Neutrophil (primary cell): ENCODE results near the gene TRPM7.
A peak's percentile ranks its signal among the peaks of the same experiment; 100 is the strongest.

ENCODE experiments used
- H3K27ac ChIP-seq: fragments of 200-600 bp; sonication (generic); 2 replicates; pipeline ENCODE4 v1.5.1; 2016; ENCODE audit warnings: mild to moderate bottlenecking, moderate library complexity
- H3K27me3 ChIP-seq: fragments of 200-600 bp; sonication (generic); 2 replicates; pipeline ENCODE4 v1.6.0; 2016; ENCODE audit warnings: mild to moderate bottlenecking
- H3K36me3 ChIP-seq: fragments of 200-600 bp; sonication (generic); 2 replicates; pipeline ENCODE4 v1.5.1; 2017
- H3K4me1 ChIP-seq, 2 experiments: fragments of 200-600 bp in 1 of 2; sonication (generic) in 1 of 2; 1 replicate in 1 of 2; 2 replicates in 1 of 2; pipeline versions ENCODE4 v1.5.1 to v1.6.1; 2013 to 2016; ENCODE audit warnings: low read depth in 1 of 2, low read length in 1 of 2, mild to moderate bottlenecking in 1 of 2, moderate library complexity in 1 of 2; ENCODE audit not compliant: control insufficient read depth in 1 of 2, insufficient read depth in 1 of 2
- H3K4me3 ChIP-seq, 2 experiments: fragments of 200-600 bp in 1 of 2; sonication (generic) in 1 of 2; 1 replicate in 1 of 2; 2 replicates in 1 of 2; pipeline ENCODE4 v1.5.1; 2013 to 2016; ENCODE audit warnings: low read depth in 1 of 2, low read length in 1 of 2, mild to moderate bottlenecking in 1 of 2, moderate library complexity in 1 of 2
- H3K9me3 ChIP-seq: fragments of 200-600 bp; sonication (generic); 2 replicates; pipeline ENCODE4 v1.5.1; 2016
- CTCF ChIP-seq: fragments of 200-600 bp; sonication (generic); IDR thresholded peaks from 2 replicates; pipeline ENCODE4 v1.5.1; 2016; ENCODE audit warnings: antibody characterized with exemption

The TRPM7 gene

GRCh38 chr15:50681467-50681866 is 5.1 kb downstream of the TRPM7 start:
- peaks cover 8 to 9% of the 10 kb centered on the region in 2 experiments for H3K4me1 ChIP-seq

GRCh38 chr15:50676799-50677483 is 9.7 kb downstream of the TRPM7 start:
- no peaks in the 10 kb centered on the region for H3K9me3 ChIP-seq
- no peaks in the 10 kb centered on the region for H3K27me3 ChIP-seq
- no peaks in the 10 kb centered on the region for H3K36me3 ChIP-seq
- H3K27ac ChIP-seq, result no peak overlapping the region
- TF ChIP-seq CTCF, result no peak
- no peaks in the 10 kb centered on the region for H3K4me1 ChIP-seq
- H3K4me3 ChIP-seq, result no peak overlapping the region

More at GRCh38 chr15:50681467-50681866, 5.1 kb downstream of the TRPM7 start:
- TF ChIP-seq CTCF, result no peak
- H3K4me3 ChIP-seq, result no peak overlapping the region
- no peaks in the 10 kb centered on the region for H3K27me3 ChIP-seq
- no peak overlapping the region for H3K27ac ChIP-seq
- no peaks in the 10 kb centered on the region for H3K36me3 ChIP-seq
- no peaks in the 10 kb centered on the region for H3K9me3 ChIP-seq

GRCh38 chr15:50675535-50676144 is 11.0 kb downstream of the TRPM7 start:
- H3K27me3 ChIP-seq, result no peaks in the 10 kb centered on the region
- H3K27ac ChIP-seq, result no peak overlapping the region
- no peak overlapping the region for H3K4me3 ChIP-seq
- no peaks in the 10 kb centered on the region for H3K4me1 ChIP-seq
- H3K9me3 ChIP-seq, result no peaks in the 10 kb centered on the region
- peak; percentile 68 for TF ChIP-seq CTCF
- no peaks in the 10 kb centered on the region for H3K36me3 ChIP-seq

- no peaks in the 10 kb centered on the region for H3K9me3 ChIP-seq
- no peaks in the 10 kb centered on the region for H3K36me3 ChIP-seq
- H3K4me3 ChIP-seq, result no peak overlapping the region
- H3K4me1 ChIP-seq, result no peaks in the 10 kb centered on the region
- no peaks in the 10 kb centered on the region for H3K27me3 ChIP-seq
- TF ChIP-seq CTCF, result no peak
- no peak overlapping the region for H3K27ac ChIP-seq
Measured at GRCh38 chr15:50670115-50670514, 16.5 kb downstream of the TRPM7 start.

GRCh38 chr15:50669611-50670010 is 17.0 kb downstream of the TRPM7 start:
- no peak overlapping the region for H3K4me3 ChIP-seq
- no peaks in the 10 kb centered on the region for H3K9me3 ChIP-seq
- no peak overlapping the region for H3K27ac ChIP-seq
- peaks cover 5% of the 10 kb centered on the region for H3K36me3 ChIP-seq
- H3K27me3 ChIP-seq, result no peaks in the 10 kb centered on the region
- H3K4me1 ChIP-seq, result no peaks in the 10 kb centered on the region
- TF ChIP-seq CTCF, result no peak
